Measurements from ENCODE around the gene IL21R.
"Not testable (repeated sequence)": the region's sequence is repeated elsewhere in the genome, so short reads cannot be mapped to it uniquely, and the experiment has no call there.

The IL21R gene

GRCh38 chr16:27445502-27446175, 43.7 kb downstream of the IL21R start:
- no peak for DNase-seq (ENCODE audit: low read depth)

- DNase-seq (ENCODE audit: low read depth): no peak
Observed at GRCh38 chr16:27446721-27447120, 44.7 kb downstream of the IL21R start.

GRCh38 chr16:27447301-27447700, 45.3 kb downstream of the IL21R start:
- DNase-seq (ENCODE audit: low read depth): no peak

GRCh38 chr16:27448532-27449433, 46.8 kb downstream of the IL21R start:
- DNase-seq (ENCODE audit: low read depth): no peak

- DNase-seq (ENCODE audit: low read depth): no peak
Observed at GRCh38 chr16:27449434-27450195, 47.6 kb downstream of the IL21R start.

- DNase-seq (ENCODE audit: low read depth): no peak
Observed at GRCh38 chr16:27450196-27450549, 48.2 kb downstream of the IL21R start.

GRCh38 chr16:27452569-27453493, 50.9 kb downstream of the IL21R start:
- DNase-seq (ENCODE audit: low read depth): no peak

GRCh38 chr16:27453494-27453825, 51.5 kb downstream of the IL21R start:
- DNase-seq (ENCODE audit: low read depth): no peak

- peak; percentile 69 for DNase-seq (ENCODE audit: low read depth)
Observed at GRCh38 chr16:27455700-27456099, 53.7 kb downstream of the IL21R start.

- not testable (repeated sequence) for DNase-seq (ENCODE audit: low read depth)
Observed at GRCh38 chr16:27457605-27457900, 55.6 kb downstream of the IL21R start.

- no peak for DNase-seq (ENCODE audit: low read depth)
Observed at GRCh38 chr16:27458258-27458657, 56.3 kb downstream of the IL21R start.

- no peak for DNase-seq (ENCODE audit: low read depth)
Observed at GRCh38 chr16:27458987-27459688, 57.2 kb downstream of the IL21R start.

GRCh38 chr16:27460213-27460612, 58.2 kb downstream of the IL21R start:
- no peak for DNase-seq (ENCODE audit: low read depth)

GRCh38 chr16:27460663-27461482, 58.9 kb downstream of the IL21R start:
- DNase-seq (ENCODE audit: low read depth): no peak

GRCh38 chr16:27461483-27462171, 59.7 kb downstream of the IL21R start:
- no peak for DNase-seq (ENCODE audit: low read depth)

GRCh38 chr16:27462200-27462845, 60.3 kb downstream of the IL21R start:
- no peak for DNase-seq (ENCODE audit: low read depth)

- no peak for DNase-seq (ENCODE audit: low read depth)
Observed at GRCh38 chr16:27462846-27463682, 61.1 kb downstream of the IL21R start.
